Smooth muscle cell of the brain vasculature (primary cell): ENCODE data around the gene ENTREP3.
A peak's percentile ranks its signal among the peaks of the same experiment; 100 is the strongest.
"Not testable (repeated sequence)": the region's sequence is repeated elsewhere in the genome, so short reads cannot be mapped to it uniquely, and the experiment has no call there.

ENCODE experiments used
- DNase-seq: peaks from one replicate; pipeline ENCODE4 v3.0.0-alpha.2; 2012; ENCODE audit warnings: low read depth, low spot score

Gene ENTREP3

DNA sequence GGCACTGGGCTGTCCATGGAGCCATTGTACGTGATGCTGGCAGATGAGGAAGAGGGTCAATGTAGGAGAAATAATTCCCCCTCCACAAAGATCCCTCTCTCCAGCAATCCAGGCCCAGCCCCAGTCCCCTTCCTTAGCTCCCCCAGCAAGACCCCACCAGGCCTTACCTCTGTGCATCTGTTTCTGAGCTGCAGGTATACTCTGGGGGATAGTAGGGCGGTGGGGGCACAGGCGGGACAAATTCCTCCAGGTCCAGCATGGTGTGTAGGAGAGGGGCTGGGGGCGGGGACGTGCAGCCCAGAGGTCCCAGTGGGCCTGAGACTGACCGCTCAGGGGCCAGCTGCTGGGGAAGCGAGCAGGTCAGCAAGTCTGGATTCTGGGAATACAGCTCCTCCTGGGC is 3.7 kb downstream of the ENTREP3 start:
- no peak for DNase-seq

DNA sequence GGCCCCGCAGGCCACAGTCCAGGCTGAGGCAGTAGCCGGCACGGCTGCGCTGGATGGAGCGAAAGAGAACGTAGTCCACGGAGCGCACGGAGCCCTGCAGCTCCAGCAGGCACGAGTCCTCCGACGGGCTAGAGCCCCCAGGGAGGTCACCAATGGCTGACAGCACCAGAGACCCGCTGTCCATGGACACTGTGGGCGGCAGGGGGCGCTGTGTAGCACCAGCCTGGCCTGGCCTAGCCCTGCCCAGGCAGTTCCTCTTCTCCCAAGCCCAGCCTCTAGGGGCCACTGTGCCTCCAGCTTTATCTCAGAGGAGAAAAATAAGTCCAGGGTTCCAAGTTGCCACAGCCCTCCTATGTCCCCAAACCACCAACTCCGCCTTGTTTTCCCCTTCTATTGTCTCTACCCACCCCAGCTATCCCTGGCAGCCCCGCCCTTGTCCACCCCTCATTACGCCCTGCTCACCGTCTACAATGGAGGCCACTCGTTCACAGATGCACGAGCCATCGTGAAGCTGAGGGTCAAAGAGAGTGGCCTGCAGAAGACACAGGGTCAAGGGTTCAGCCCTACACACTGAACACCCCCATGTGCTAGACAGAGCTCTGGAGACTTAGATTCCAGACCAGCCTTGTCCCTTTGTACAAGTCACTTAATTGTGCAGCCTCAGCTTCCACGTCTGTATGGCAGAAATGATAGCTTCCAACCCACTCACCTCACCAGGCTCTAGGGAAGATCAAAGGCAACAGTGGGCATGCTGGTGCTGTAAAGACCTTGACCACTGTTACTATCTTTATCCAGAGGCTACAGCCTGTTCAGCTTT is 4.4 kb downstream of the ENTREP3 start:
- peak; percentile 87 for DNase-seq

DNA sequence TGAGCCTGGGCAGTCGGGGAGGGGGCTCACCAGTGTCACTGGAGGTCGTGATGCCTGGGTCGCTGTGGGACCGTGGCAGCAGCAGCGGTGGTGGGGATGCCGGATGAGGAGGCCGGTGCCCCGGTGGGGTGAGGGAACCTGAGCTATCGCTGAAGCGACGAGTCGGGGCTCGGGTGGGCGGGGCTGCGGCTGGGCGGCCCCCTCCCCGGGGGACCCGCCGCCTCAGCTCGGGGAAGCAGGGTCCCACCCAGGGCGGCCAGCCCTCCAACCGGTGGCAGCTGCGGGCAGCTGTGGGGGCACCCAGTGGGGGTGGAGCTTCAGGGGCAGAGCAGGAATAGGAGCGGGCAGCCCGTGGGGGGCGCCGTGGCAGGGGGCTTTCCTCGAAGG is 5.0 kb downstream of the ENTREP3 start:
- no peak for DNase-seq

DNA sequence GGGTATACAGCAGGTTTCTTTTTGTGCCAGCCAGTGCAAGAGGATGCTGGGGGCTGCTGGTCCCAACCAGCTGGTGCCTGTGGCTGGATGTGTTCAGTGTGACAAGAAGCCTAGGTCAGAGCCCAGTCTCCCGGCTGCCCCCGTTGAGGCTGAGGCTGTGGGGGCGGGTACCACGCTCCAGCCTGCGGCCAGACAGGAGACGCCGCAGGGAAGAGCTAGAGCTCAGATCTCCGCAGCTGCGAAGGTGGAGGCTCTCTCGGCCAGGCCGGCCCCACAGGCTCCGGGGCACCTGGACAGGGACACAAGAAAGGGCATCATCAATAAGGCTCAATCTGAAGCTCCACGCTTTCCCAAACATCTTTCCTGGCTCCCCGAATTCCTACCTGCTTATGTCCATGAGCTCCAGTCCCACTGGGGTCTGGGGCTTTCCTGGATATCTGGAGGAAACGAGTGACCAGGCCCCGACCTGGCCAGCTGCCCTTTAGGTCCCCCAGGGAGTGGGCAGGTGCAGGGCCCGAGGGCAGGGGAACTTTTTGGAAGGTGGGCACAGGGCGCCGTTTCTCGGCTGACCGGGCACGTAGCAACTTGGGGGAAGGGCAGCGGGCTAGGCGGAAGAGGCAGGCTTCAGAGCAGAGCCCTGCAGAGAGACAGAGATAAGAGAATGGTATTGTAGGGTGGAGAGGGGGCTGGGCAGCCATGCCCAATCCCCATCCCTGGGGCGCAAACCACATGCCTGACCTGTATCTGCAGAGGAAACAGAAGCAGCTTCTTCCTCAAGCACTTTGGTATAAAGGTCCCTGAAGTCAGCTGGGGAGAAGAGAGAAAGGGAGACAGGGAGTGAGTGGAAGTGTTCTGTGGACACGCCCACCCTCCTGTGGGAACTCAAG is 7.4 kb downstream of the ENTREP3 start:
- DNase-seq = no peak

DNA sequence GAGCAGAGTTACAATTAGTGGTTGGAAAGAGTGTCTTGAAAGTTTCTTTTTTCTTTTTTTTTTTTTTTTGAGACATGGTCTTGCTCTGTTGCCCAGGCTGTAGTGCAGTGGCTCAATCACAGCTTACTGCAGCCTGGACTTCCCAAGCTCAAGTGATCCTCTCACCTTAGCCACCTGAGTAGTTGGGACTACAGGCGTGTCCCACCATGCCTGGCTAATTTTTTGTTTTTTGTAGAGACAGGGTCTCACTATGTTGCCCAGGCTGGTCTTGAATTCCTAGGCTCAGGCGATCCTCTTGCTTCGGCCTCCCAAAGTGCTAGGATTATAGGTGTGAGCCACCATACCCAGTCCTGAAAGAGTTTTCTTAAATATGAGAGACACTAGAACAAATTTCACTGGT is 8.5 kb downstream of the ENTREP3 start:
- DNase-seq = not testable (repeated sequence)

DNA sequence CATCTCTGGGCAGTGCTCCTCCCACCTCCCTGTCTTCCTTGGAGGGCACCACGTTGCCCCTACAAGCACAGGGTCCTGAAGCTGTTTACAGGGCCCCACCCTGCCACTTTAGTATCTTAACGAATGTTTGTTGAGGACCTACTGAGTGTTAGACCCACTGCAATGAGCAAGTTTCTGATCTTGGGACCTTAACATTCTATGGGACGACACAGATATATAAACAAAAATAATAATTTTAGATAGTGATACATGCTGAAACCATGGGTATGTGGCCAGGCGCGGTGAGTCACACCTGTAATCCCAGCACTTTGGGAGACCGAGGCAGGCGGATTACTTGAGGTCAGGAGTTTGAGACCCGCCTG is 10.1 kb downstream of the ENTREP3 start:
- DNase-seq = no peak

DNA sequence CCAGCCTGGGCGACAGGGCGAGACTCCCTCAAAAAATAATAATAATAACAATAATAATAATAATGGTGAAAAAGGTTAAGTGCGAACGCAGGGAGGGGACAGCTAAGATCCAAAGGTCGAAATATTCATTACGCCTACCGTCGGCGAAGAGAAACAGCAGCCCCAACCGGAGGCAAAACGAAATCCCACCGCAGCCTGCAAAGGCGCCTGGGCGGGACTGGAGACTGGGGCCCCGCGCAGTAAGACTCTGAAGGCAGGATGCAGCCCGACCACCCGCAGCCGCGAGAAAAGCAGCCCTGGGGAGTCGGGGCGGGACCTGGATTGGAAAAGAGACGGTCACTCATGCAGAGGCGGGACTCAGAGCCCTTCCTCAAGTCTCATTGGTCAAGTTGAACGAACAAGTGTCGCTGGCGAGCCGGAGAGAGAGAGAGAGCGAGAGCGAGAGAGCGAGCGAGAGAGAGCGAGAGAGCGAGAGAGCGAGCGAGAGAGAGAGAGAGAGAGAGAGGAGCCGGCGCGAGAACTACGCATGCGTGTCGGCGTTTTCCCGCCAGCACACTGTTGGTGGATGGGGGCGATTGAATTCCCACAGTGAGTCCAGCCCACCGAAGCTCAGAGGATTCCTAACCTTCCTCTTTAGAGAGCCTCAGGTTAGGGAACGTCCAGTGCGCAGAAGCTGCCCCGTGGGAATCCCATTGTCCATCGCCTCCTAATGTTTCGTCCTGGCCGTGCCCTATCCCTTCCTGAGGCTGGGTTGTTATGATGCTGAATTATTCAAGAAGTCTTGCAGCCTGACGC is 10.7 kb downstream of the ENTREP3 start:
- peak; percentile 97 for DNase-seq

DNA sequence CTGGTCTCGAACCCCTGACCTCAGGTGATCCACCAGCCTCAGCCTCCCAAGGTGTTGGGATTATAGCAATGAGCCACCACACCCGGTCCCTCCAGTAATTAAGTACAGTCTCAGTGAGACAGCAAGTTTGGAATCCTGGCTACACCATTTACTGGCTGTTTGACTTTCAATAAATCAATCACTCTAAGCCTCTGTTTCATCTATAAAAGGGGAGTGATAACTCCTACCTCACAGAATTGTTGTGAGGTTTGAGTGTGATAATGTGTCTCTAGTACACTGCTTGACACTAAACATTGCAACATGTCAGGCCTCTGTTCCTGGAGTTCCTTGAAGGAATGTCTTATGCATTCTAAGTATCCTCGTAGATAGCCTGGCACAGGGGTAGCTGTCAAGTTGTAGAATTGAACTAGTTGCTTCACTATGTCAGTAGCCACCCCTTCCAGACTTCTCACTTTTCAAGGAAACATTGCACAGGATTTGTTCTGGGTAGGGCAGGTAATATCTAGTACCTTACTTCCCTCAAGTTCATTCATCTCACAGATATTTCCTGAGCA is 12.4 kb downstream of the ENTREP3 start:
- DNase-seq = no peak

DNA sequence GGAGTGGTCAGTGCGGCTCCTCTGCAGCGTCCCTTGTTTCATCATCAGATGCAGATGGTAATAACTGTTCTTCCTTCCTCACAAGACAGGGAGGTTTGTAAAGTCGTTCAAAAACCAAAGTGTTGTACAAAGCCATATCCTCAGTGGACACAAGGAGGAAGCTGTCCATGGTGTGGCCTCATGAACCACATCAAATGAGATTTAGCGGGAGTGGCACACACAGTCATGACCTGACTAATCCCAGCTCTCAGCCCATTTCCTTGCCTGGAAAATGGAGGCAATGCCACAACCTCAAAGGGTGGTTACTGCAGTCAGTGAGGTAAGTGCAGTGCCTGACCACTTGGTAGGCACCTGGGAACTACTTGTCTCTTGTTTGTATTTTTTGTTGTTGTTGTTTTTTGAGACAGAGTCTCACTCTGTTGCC is 13.4 kb downstream of the ENTREP3 start:
- DNase-seq = no peak

DNA sequence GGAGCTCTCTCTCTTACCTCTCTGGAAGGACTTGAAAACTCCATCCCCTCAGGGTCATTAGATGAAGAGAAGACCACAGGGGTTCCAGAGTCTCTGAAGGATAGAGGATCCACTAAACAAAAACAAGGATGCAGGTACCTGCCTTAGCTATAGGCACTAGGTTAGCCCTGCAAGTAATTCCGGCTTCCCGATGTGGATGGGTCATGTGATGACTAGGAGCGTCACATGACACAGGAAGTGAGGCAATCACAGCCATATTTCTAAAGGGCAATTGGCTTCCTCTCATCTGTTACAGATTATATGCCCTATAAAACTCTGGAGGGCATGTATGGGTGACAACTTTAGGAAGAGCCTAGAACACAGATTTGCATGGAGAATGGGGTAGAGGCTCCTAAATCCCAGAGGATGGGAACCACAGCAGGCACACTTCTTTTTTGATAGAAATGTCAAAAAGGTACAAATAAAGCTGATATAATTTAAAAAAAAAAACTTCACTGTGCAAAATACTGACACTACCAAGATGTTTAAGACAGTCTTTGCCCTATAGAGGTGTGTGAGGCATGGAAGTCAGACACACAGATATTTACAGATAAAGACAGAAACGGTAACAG is 14.1 kb downstream of the ENTREP3 start:
- no peak for DNase-seq

DNA sequence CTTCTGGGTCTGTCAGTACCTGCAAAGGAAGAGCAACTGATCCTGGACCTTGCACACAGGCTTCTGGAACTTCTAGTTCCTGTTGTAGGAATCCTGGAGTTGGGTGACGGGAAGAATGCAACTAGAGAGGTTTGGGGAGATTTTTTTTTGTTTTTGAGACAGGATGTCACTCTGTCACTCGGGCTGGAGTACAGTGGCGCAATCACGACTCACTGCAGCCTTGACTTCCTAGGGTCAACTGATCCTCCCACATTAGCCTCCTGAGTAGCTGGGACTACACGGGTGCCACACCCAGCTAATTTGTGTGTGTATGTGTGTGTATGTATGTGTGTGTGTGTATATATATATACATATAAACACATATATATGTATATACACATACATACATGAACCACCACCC is 18.8 kb downstream of the ENTREP3 start:
- DNase-seq = no peak

DNA sequence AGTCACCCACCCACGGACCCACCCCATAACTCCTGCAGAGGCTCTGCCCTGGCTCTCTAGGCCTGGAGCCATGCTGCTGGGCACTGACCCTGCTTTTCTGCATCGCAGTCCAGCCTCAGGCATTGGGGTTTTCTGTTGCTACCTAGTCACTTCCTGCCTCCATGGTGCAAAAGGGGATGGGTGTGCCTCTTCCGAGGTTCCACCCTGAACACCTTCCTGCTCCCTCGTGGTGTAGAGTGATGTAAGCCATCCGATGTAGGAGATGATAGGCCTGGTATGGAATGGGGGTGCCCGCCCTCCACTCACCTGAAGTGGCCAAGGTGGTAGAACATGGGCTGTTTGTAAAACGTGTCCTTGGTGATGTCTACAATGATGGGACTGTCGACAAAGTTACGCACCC is 19.9 kb downstream of the ENTREP3 start:
- DNase-seq = not testable (repeated sequence)

DNA sequence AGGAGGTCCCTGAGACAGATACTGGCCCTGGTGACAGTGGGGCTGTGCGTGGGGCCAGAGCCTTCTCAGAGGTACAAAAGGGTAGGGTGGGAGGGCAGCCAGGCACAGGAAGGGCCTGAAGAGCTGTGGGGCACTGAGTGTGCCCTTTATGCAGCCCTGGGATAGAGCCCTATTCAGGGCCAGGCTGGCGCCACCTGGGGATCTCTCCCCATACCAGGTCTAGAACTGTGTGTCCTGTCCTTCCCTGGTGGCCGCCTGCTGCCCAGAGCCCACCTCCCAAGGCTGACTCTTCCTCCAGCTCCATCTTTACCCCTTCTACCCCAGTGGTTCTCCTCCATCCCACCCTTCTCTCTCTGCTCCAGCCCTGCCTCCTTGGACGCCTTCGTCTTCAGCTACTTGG is 21.8 kb downstream of the ENTREP3 start:
- DNase-seq = not testable (repeated sequence)

DNA sequence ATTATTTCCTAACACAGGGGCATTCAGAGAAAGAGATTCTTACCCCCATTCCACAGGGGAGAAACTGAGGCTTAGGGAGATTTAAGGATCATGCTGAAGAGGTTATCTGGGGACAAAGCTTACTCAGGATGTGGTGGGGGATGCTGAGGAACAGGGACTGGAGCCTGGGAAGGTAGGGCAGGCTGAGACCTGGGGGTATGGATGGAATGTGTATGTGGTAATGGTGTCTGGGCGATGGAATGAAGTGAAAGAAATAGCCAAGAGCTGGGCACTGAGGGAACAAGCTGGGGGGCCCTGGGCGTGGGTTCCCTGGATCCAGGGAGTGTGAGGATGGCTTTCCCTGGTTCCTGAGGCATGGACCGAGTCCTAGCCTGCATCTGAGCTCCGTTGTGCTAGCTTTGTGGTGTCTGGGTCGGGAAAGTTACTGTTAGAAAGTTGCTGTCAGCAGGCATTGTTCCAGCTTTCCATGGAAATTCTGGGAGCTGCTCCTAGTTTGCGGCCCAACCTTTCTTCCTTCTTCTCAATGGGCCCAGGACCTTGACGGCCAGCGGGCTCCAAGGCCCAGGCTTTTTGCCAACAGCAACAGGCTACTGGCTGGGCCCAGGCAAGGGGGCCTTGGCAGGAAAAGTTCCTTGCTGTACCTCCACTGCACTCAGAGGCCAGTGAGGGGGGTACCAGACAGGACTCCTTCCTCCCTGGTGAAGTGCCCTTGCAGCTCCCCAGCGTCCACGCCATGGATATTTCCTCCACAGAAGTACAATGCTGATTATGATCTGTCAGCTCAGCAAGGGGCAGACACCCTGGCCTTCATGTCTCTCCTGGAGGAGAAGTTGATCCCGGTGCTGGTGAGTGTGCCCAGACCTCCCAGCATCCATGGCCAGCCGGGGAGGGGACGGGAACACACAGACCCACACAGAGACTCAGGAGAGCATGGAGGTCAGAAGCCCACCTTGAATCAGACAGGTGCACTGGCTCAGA is 23.0 kb downstream of the ENTREP3 start:
- DNase-seq = not testable (repeated sequence)

DNA sequence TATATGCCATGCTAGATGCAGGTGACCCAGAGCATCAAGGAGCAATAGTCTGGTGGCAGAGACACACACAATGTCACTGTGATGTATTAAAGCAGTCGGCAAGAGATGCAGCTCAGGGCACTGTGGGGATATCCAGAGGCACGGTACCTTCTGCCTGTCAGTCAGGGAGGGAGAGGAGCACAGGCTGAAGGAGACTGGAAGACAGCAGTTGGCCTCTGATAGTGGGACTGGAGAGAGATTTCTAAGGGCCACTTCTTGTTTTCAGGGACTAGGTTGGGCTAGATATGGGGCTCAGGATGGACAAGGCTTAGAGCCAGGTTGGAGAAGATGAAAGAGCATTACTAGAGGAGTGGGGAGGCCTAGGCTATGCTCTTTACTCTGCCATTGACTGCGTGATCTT is 24.0 kb downstream of the ENTREP3 start:
- not testable (repeated sequence) for DNase-seq

DNA sequence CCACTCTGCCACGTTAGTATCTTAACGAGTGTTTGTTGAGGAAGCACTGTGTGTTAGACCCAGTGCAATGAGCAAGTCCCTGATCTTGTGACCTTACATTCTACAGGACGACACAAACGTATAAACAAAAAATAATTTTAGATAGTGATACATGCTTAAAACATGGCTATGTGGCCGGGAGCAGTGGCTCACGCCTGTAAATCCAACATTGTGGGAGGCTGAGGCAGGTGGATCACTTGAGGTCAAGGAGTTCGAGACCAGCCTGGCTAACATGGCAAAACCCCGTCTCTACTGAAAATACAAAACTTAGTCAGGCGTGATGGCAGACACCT is 27.2 kb downstream of the ENTREP3 start:
- DNase-seq = no peak

DNA sequence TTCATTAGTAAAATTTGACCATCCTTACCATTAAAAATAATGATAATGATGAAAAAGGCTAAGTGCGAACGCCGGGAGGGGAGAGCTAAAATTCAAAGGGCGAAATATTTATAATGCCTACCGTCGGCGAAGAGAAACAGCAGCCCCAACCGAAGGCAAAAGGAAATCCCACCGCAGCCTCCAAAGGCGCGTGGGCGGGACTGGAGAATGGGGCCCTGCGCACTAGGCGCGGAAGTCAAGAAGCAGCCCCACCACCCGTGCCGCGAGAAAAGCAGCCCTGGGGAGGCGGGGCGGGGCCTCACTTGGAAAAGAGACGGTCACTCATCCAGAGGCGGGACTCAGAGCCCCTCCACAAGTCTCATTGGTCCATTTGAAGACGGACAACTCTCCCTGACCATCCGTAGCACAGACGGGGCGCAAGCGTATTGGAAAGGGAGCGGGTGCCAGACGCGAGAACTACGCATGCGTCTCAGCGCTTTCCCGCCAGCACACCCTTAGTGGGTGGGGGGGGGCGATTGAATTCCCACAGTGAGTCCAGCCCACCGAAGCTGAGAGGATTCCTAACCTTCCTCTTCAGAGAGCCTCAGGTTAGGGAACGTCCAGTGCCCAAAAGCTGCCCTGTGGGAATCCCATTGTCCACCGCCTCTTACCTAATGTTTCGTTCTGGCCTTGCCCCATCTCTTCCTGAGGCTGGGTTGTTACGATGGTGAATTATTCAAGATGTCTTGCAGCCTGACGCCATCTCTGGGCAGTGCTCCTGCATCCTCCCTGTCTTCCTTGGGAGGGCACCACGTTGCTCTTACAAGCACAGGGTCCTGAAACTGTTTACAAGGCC is 27.8 kb downstream of the ENTREP3 start:
- DNase-seq = peak; percentile 97

DNA sequence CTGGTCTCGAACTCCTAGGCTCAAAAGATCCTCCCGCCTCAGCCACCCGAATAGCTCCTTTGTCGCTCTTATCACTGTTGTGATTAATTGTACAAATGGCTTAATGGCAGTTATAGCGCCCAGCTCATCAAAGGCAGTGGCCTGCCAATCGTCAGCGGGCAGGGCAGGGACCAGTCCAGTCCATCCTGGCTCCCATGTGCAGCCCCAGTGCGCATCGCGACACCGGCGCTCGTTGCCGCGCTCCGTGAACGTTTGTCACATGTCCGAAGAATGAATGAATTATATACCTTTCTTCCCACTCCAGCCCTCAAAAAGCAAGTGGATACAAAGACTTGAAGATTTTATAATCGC is 28.4 kb downstream of the ENTREP3 start:
- DNase-seq = no peak

DNA sequence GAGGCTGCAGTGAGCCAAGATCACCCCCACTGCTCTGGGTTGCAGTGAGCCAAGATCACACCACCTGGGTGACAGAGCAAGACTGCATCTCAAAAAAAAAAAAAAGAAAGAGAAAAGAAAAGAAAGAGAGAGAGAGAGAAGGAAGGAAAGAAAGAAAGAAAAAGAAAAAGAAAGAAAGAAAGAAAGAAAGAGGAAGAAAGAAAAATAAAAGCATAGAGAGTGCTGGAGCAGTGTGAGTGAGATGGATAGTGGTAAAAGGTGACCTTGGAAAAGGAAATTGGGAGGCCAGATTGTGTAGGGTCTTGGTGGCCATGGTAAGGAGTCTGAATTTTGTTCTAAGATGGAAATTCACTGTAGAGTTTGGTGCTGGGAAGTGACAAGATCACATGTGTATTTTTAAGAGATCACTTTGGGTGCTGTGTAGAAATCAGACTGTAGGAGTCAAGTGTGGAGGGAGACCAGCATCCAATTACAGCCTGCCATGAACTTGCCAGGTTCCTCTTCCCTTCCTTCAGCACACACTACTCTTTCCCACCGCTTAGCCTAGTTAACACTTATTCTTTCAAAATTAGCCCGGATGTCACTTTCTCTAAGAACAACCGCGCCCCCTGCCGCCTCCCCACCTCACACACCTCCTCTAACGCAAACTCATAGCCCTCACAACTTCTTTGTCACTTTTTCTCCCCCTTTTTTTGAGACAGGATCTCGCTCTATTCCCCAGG is 28.9 kb downstream of the ENTREP3 start:
- DNase-seq = no peak
